ENCODE measurements around the gene FBLN7.
"Not testable (repeated sequence)": the region's sequence is repeated elsewhere in the genome, so short reads cannot be mapped to it uniquely, and the experiment has no call there.

FBLN7 gene

GRCh38 chr2:112138159-112139032 lies at the start of gene FBLN7:
TSS of gene FBLN7 (plus strand) at chr2:112138385. CDS start at chr2:112138656, 271 bp downstream.
- no peak for DNase-seq

- no peak for DNase-seq
These were observed 48.8 kb upstream of the FBLN7 start for GRCh38 chr2:112089375-112089774.

GRCh38 chr2:112092286-112093041 lies 45.7 kb upstream of the FBLN7 start:
- DNase-seq = no peak

- DNase-seq = no peak
These were observed 45.0 kb upstream of the FBLN7 start for GRCh38 chr2:112093216-112093615.

GRCh38 chr2:112095681-112096080 lies 42.5 kb upstream of the FBLN7 start:
- no peak for DNase-seq

- no peak for DNase-seq
These were observed 42.1 kb upstream of the FBLN7 start for GRCh38 chr2:112096098-112096497.

- DNase-seq = no peak
These were observed 29.9 kb upstream of the FBLN7 start for GRCh38 chr2:112108178-112108832.

- no peak for DNase-seq
These were observed 28.9 kb upstream of the FBLN7 start for GRCh38 chr2:112109278-112109677.

GRCh38 chr2:112110966-112111365 lies 27.2 kb upstream of the FBLN7 start:
- DNase-seq = no peak

- DNase-seq = not testable (repeated sequence)
These were observed 24.8 kb upstream of the FBLN7 start for GRCh38 chr2:112113354-112113753.

GRCh38 chr2:112118148-112118547 lies 20.0 kb upstream of the FBLN7 start:
- no peak for DNase-seq

- peak; percentile 50 for DNase-seq
These were observed 16.4 kb upstream of the FBLN7 start for GRCh38 chr2:112121682-112122254.

- no peak for DNase-seq
These were observed 9.1 kb upstream of the FBLN7 start for GRCh38 chr2:112129060-112129459.

GRCh38 chr2:112133344-112133743 lies 4.8 kb upstream of the FBLN7 start:
- DNase-seq = no peak

- DNase-seq = no peak
These were observed 4.1 kb upstream of the FBLN7 start for GRCh38 chr2:112134120-112134519.

- no peak for DNase-seq
These were observed 2.1 kb upstream of the FBLN7 start for GRCh38 chr2:112136096-112136495.

- DNase-seq = no peak
These were observed 548 bp upstream of the FBLN7 start for GRCh38 chr2:112137516-112138158.

- DNase-seq = not testable (repeated sequence)
These were observed 939 bp downstream of the FBLN7 start for GRCh38 chr2:112139033-112139614.

GRCh38 chr2:112139661-112140204 lies 1.5 kb downstream of the FBLN7 start:
- not testable (repeated sequence) for DNase-seq

GRCh38 chr2:112140205-112140802 lies 2.1 kb downstream of the FBLN7 start:
- DNase-seq = no peak

- no peak for DNase-seq
These were observed 2.9 kb downstream of the FBLN7 start for GRCh38 chr2:112140899-112141625.
